Esophagus (tissue), 2 donors: ENCODE results near the gene SIRT2. TPM values are rescaled to one million over a fixed set of nuclear protein-coding genes. Genes with fewer than 3 reads are reported as not detected.
"Not testable (repeated sequence)": the region's sequence is repeated elsewhere in the genome, so short reads cannot be mapped to it uniquely, and the experiment has no call there.

Source experiments
- H3K27ac ChIP-seq, 2 donors: one replicate each; pipeline ENCODE4 v1.5.1; 2013; ENCODE audit warnings: low read depth in 2 of 2, mild to moderate bottlenecking in 2 of 2, inconsistent platforms in 1 of 2, low read length in 1 of 2, moderate library complexity in 1 of 2
- H3K27me3 ChIP-seq, 2 donors: one replicate each; pipeline ENCODE4 v1.6.1; 2013; ENCODE audit warnings: low read length in 2 of 2, control low read depth in 1 of 2, mild to moderate bottlenecking in 1 of 2; ENCODE audit not compliant: insufficient read depth in 2 of 2, control insufficient read depth in 1 of 2
- H3K36me3 ChIP-seq, 2 donors: one replicate each; pipeline ENCODE4 v1.6.1; 2013; ENCODE audit warnings: low read length in 1 of 2; ENCODE audit not compliant: control insufficient read depth in 2 of 2, insufficient read depth in 2 of 2
- H3K4me1 ChIP-seq, 2 donors: one replicate each; pipeline ENCODE4 v1.6.1; 2013; ENCODE audit warnings: low read length in 1 of 2; ENCODE audit not compliant: control insufficient read depth in 2 of 2, insufficient read depth in 2 of 2
- H3K4me3 ChIP-seq, 2 donors: one replicate each; pipeline ENCODE4 v1.5.1; 2013; ENCODE audit warnings: low read length in 2 of 2, mild to moderate bottlenecking in 2 of 2, low read depth in 1 of 2, moderate library complexity in 1 of 2
- H3K9me3 ChIP-seq, 2 donors: one replicate each; pipeline ENCODE4 v1.6.1; 2013; ENCODE audit warnings: mild to moderate bottlenecking in 2 of 2, low read depth in 1 of 2, low read length in 1 of 2, moderate library complexity in 1 of 2; ENCODE audit not compliant: control insufficient read depth in 2 of 2, insufficient read depth in 1 of 2
- WGBS, 2 donors: extraction: QIAGEN DNeasy Blood & Tissue Kit; methylation state at CpG; one replicate each; pipeline ENCODE4 v1.1.7; 2013; 5-methylcytosine and 5-hydroxymethylcytosine counted together
- polyA plus RNA-seq, 2 donors: library from polyadenylated mRNA; stranded (reverse); fragments of 200-250 nt; gene quantifications; one replicate each; pipeline ENCODE4 v1.2.3, GENCODE V29; 2013
- donor health status: healthy with polysubstance abuse.
- donor health status: Bipolar disorder and iron deficiency.

The SIRT2 gene
- polyA plus RNA-seq, 2 donors, result 29.5 to 36.1 TPM

GRCh38 chr19:38900202-38900629 lies 798 bp upstream of the SIRT2 start:
- H3K4me1 ChIP-seq, result peaks cover 6 to 10% of the 10 kb centered on the region in 2 donors

GRCh38 chr19:38898788-38899446 lies 501 bp downstream of the SIRT2 start:
- peaks cover 0 to 5% of the 10 kb centered on the region in 2 donors for H3K36me3 ChIP-seq
- H3K27me3 ChIP-seq, result no peaks in the 10 kb centered on the region
- H3K4me1 ChIP-seq, result peaks cover 4 to 10% of the 10 kb centered on the region in 2 donors
- H3K27ac ChIP-seq, result peak overlapping the region; percentile 57 to 96
- 5% methylated on average over 25 of the region's 25 CpGs for WGBS, 2 donors
- no peaks in the 10 kb centered on the region for H3K9me3 ChIP-seq
- peak overlapping the region; percentile 67 to 86 for H3K4me3 ChIP-seq

More at GRCh38 chr19:38900202-38900629, 798 bp upstream of the SIRT2 start:
- Histone ChIP-seq H3K27me3 (no peaks in the 10 kb centered on the region), H3K36me3 (peaks cover 3 to 6% of the 10 kb centered on the region in 2 donors), H3K4me3 (peak overlapping the region; percentile 86 to 95), H3K27ac (peak overlapping the region; percentile 93 to 94), H3K9me3 (no peaks in the 10 kb centered on the region)
- 2 to 3% methylated on average over 8 of the region's 8 CpGs for WGBS, 2 donors

- no peaks in the 10 kb centered on the region for H3K27me3 ChIP-seq
- no peak overlapping the region for H3K4me3 ChIP-seq
- peaks cover 0 to 8% of the 10 kb centered on the region in 2 donors for H3K36me3 ChIP-seq
- WGBS, 2 donors, result 77 to 82% methylated on average over 9 of the region's 9 CpGs
- H3K27ac ChIP-seq, result no peak overlapping the region
- H3K9me3 ChIP-seq, result no peaks in the 10 kb centered on the region
- H3K4me1 ChIP-seq, result peaks cover 4 to 10% of the 10 kb centered on the region in 2 donors
Measured at GRCh38 chr19:38894968-38895367, 4.5 kb downstream of the SIRT2 start.

- Histone ChIP-seq H3K9me3 (no peaks in the 10 kb centered on the region), H3K36me3 (peaks cover 11 to 20% of the 10 kb centered on the region in 2 donors), H3K4me3 (no peak overlapping the region), H3K27me3 (no peaks in the 10 kb centered on the region), H3K27ac (no peak overlapping the region), H3K4me1 (peaks cover 4 to 5% of the 10 kb centered on the region in 2 donors)
- WGBS, 2 donors, result 85 to 86% methylated on average over 14 of the region's 14 CpGs
Measured at GRCh38 chr19:38893341-38893771, 6.1 kb downstream of the SIRT2 start.

GRCh38 chr19:38892841-38893240 lies 6.6 kb downstream of the SIRT2 start:
- Histone ChIP-seq H3K4me3 (no peak overlapping the region), H3K36me3 (peaks cover 11 to 21% of the 10 kb centered on the region in 2 donors), H3K4me1 (peaks cover 0 to under 1% of the 10 kb centered on the region in 2 donors), H3K27me3 (no peaks in the 10 kb centered on the region), H3K9me3 (no peaks in the 10 kb centered on the region), H3K27ac (no peak overlapping the region)
- 87 to 88% methylated on average over 5 of the region's 5 CpGs for WGBS, 2 donors

GRCh38 chr19:38891771-38892170 lies 7.6 kb downstream of the SIRT2 start:
- no peak overlapping the region for H3K4me3 ChIP-seq
- no peaks in the 10 kb centered on the region for H3K4me1 ChIP-seq
- H3K27me3 ChIP-seq, result no peaks in the 10 kb centered on the region
- H3K27ac ChIP-seq, result no peak overlapping the region
- 81 to 87% methylated on average over 6 of the region's 6 CpGs for WGBS, 2 donors
- peaks cover 11 to 21% of the 10 kb centered on the region in 2 donors for H3K36me3 ChIP-seq
- no peaks in the 10 kb centered on the region for H3K9me3 ChIP-seq

GRCh38 chr19:38890686-38891085 lies 8.7 kb downstream of the SIRT2 start:
- Histone ChIP-seq H3K36me3 (peaks cover 11 to 19% of the 10 kb centered on the region in 2 donors), H3K4me1 (no peaks in the 10 kb centered on the region), H3K4me3 (no peak overlapping the region), H3K27me3 (no peaks in the 10 kb centered on the region), H3K9me3 (no peaks in the 10 kb centered on the region), H3K27ac (no peak overlapping the region)

GRCh38 chr19:38889803-38890202 lies 9.6 kb downstream of the SIRT2 start:
- Histone ChIP-seq H3K36me3 (peaks cover 11 to 16% of the 10 kb centered on the region in 2 donors), H3K4me1 (no peaks in the 10 kb centered on the region), H3K27ac (no peak overlapping the region), H3K4me3 (no peak overlapping the region), H3K9me3 (no peaks in the 10 kb centered on the region), H3K27me3 (no peaks in the 10 kb centered on the region)
- 84 to 92% methylated on average over 8 of the region's 8 CpGs for WGBS, 2 donors

GRCh38 chr19:38888876-38889275 lies 10.5 kb downstream of the SIRT2 start:
- Histone ChIP-seq H3K36me3 (peaks cover 11 to 16% of the 10 kb centered on the region in 2 donors), H3K4me1 (no peaks in the 10 kb centered on the region), H3K27ac (no peak overlapping the region), H3K27me3 (no peaks in the 10 kb centered on the region), H3K9me3 (no peaks in the 10 kb centered on the region), H3K4me3 (no peak overlapping the region)
- WGBS, 2 donors, result 92 to 93% methylated on average over 17 of the region's 17 CpGs

- not testable (repeated sequence) for H3K9me3 ChIP-seq, H3K27me3 ChIP-seq, H3K4me1 ChIP-seq, H3K27ac ChIP-seq, H3K4me3 ChIP-seq
- 95 to 96% methylated on average over 3 of the region's 3 CpGs for WGBS, 2 donors
- H3K36me3 ChIP-seq, result peaks cover 10 to 16% of the 10 kb centered on the region in 2 donors
Measured at GRCh38 chr19:38884691-38885090, 14.7 kb downstream of the SIRT2 start.
